GM23338 (cell line): ENCODE data around the gene VARS2.

Source experiments
- EZH2 ChIP-seq: fragments of 200-600 bp; sonication (generic); IDR thresholded peaks from one replicate; pipeline ENCODE4 v1.8.0; 2017; ENCODE audit warnings: antibody characterized with exemption, mild to moderate bottlenecking, low read depth; ENCODE audit not compliant: unreplicated experiment
- EZH2phosphoT487 ChIP-seq: fragments of 200-600 bp; sonication (generic); IDR thresholded peaks from one replicate; pipeline ENCODE4 v1.8.1; 2018; ENCODE audit warnings: antibody characterized with exemption; ENCODE audit not compliant: unreplicated experiment
- JUNB ChIP-seq: IDR thresholded peaks from one replicate; pipeline ENCODE4 v1.6.1; 2016; ENCODE audit warnings: antibody characterized with exemption; ENCODE audit not compliant: unreplicated experiment
- POLR2AphosphoS5 ChIP-seq: IDR thresholded peaks from 2 replicates; pipeline ENCODE4 v1.6.1; 2016; ENCODE audit warnings: antibody characterized with exemption, low read depth
- TF ChIP-seq, protein P1 (sequence below), 2 experiments: fragments of 200-600 bp in 1 of 2; sonication (generic) in 1 of 2; conservative IDR thresholded peaks; 2 replicates each; pipeline versions ENCODE4 v1.5.1 to v1.6.1; 2016 to 2017; ENCODE audit warnings: antibody characterized with exemption in 2 of 2, low read depth in 2 of 2, mild to moderate bottlenecking in 2 of 2, moderate library complexity in 1 of 2
- TF ChIP-seq, protein P2 (sequence below): IDR thresholded peaks from one replicate; pipeline ENCODE4 v1.6.1; 2018; ENCODE audit warnings: antibody characterized with exemption; ENCODE audit not compliant: unreplicated experiment

DNA sequence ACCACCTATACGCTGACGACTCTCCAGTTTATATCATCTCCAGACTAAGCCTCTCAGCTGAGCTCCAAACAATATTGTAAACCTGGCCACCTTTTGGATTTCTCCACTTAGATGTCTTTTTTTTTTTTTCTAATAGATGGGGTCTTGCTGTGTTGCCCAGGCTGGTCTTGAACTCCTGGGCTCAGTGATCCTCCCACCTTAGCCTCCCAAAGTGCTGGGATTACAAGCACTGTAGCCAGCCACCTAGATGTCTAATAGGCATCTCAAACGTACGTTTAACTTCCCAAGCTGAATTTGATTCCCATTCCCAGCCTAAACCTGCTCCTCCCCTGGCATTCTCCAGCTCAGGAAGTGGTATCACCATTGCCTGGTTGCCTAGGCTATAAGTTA, 24.5 kb upstream of the VARS2 start:
- TF ChIP-seq, protein P1, sequence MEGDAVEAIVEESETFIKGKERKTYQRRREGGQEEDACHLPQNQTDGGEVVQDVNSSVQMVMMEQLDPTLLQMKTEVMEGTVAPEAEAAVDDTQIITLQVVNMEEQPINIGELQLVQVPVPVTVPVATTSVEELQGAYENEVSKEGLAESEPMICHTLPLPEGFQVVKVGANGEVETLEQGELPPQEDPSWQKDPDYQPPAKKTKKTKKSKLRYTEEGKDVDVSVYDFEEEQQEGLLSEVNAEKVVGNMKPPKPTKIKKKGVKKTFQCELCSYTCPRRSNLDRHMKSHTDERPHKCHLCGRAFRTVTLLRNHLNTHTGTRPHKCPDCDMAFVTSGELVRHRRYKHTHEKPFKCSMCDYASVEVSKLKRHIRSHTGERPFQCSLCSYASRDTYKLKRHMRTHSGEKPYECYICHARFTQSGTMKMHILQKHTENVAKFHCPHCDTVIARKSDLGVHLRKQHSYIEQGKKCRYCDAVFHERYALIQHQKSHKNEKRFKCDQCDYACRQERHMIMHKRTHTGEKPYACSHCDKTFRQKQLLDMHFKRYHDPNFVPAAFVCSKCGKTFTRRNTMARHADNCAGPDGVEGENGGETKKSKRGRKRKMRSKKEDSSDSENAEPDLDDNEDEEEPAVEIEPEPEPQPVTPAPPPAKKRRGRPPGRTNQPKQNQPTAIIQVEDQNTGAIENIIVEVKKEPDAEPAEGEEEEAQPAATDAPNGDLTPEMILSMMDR (conservative IDR thresholded peaks at IDR 0.05; ENCODE audit: low read depth in 2 of 2), result no peak
- TF ChIP-seq EZH2 (no peak), POLR2AphosphoS5 (no peak), EZH2phosphoT487 (no peak), JUNB (no peak)
- TF ChIP-seq, protein P2, sequence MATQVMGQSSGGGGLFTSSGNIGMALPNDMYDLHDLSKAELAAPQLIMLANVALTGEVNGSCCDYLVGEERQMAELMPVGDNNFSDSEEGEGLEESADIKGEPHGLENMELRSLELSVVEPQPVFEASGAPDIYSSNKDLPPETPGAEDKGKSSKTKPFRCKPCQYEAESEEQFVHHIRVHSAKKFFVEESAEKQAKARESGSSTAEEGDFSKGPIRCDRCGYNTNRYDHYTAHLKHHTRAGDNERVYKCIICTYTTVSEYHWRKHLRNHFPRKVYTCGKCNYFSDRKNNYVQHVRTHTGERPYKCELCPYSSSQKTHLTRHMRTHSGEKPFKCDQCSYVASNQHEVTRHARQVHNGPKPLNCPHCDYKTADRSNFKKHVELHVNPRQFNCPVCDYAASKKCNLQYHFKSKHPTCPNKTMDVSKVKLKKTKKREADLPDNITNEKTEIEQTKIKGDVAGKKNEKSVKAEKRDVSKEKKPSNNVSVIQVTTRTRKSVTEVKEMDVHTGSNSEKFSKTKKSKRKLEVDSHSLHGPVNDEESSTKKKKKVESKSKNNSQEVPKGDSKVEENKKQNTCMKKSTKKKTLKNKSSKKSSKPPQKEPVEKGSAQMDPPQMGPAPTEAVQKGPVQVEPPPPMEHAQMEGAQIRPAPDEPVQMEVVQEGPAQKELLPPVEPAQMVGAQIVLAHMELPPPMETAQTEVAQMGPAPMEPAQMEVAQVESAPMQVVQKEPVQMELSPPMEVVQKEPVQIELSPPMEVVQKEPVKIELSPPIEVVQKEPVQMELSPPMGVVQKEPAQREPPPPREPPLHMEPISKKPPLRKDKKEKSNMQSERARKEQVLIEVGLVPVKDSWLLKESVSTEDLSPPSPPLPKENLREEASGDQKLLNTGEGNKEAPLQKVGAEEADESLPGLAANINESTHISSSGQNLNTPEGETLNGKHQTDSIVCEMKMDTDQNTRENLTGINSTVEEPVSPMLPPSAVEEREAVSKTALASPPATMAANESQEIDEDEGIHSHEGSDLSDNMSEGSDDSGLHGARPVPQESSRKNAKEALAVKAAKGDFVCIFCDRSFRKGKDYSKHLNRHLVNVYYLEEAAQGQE, result no peak
